WTC11 (cell line): ENCODE results near the gene NFS1. TPM values are rescaled to one million over a fixed set of nuclear protein-coding genes. Genes with fewer than 3 reads are reported as not detected.

Experiments
- ATAC-seq: fragments of 200-7000 bp; cut with Tn5 transposase; 2 replicates; pipeline ENCODE4 v1.10.0; 2021; ENCODE audit warnings: mild to moderate bottlenecking, moderate library complexity
- CTCF ChIA-PET: fragments of 300-600 bp; sonication (Branson Sonifier 250); formaldehyde crosslinking; loops from one replicate; lab custom pipeline; 2021; ENCODE audit warnings: antibody characterized with exemption; lab: Charles Lee
- POLR2A ChIA-PET: fragments of 350-600 bp; sonication (Branson Sonifier 250); formaldehyde crosslinking; loops from one replicate; lab custom pipeline; 2021; ENCODE audit warnings: antibody characterized with exemption; lab: Charles Lee
- DNase-seq: peaks from one replicate; pipeline ENCODE4 v3.0.0; 2021; ENCODE audit warnings: low spot score
- H3K27ac Mint-ChIP-seq: 2 replicates; pipeline ENCODE4 v1.8.0; 2021; ENCODE audit warnings: mixed read lengths
- H3K27me3 Mint-ChIP-seq: 2 replicates; pipeline ENCODE4 v1.8.0; 2021; ENCODE audit warnings: low read depth, mild to moderate bottlenecking, moderate library complexity, mixed read lengths
- H3K36me3 Mint-ChIP-seq: 2 replicates; pipeline ENCODE4 v1.8.0; 2021; ENCODE audit warnings: mixed read lengths
- H3K4me1 Mint-ChIP-seq: 2 replicates; pipeline ENCODE4 v1.8.0; 2022; ENCODE audit warnings: mixed read lengths
- H3K4me3 Mint-ChIP-seq: 2 replicates; pipeline ENCODE4 v1.8.0; 2021; ENCODE audit warnings: mild to moderate bottlenecking, moderate library complexity, mixed read lengths
- H3K9me3 Mint-ChIP-seq: 2 replicates; pipeline ENCODE4 v1.8.0; 2021; ENCODE audit warnings: mixed read lengths
- ERG ChIP-seq: fragments of 250-450 bp; sonication (Bioruptor Pico); IDR thresholded peaks from 2 replicates; pipeline ENCODE4 v1.8.0; 2021; ENCODE audit warnings: mild to moderate bottlenecking
- ESRRA ChIP-seq: sonication (generic); formaldehyde crosslinking; IDR thresholded peaks from 2 replicates; pipeline ENCODE4 v1.8.1; 2022; ENCODE audit warnings: mild to moderate bottlenecking, missing genetic modification reagents, borderline replicate concordance
- FOXK1 ChIP-seq: sonication (generic); formaldehyde crosslinking; IDR thresholded peaks from 2 replicates; pipeline ENCODE4 v1.8.0; 2022; ENCODE audit warnings: mild to moderate bottlenecking, moderate library complexity, missing genetic modification reagents
- GTF2I ChIP-seq: fragments of 250-450 bp; sonication (Bioruptor Pico); conservative IDR thresholded peaks from 2 replicates; pipeline ENCODE4 v1.4.0; 2021; ENCODE audit warnings: mild to moderate bottlenecking
- HMGA2 ChIP-seq: fragments of 250-450 bp; sonication (Bioruptor Pico); IDR thresholded peaks from 2 replicates; pipeline ENCODE4 v1.4.0; 2021; ENCODE audit warnings: mild to moderate bottlenecking, moderate library complexity
- NFATC4 ChIP-seq: fragments of 250-450 bp; sonication (Bioruptor Pico); IDR thresholded peaks from 2 replicates; pipeline ENCODE4 v1.9.0; 2021; ENCODE audit warnings: mild to moderate bottlenecking
- NFYB ChIP-seq: sonication (generic); formaldehyde crosslinking; conservative IDR thresholded peaks from 2 replicates; pipeline ENCODE4 v1.8.0; 2022; ENCODE audit warnings: low read depth, missing genetic modification reagents
- TP53 ChIP-seq: sonication (generic); formaldehyde crosslinking; IDR thresholded peaks from 2 replicates; pipeline ENCODE4 v1.8.1; 2023; ENCODE audit warnings: mild to moderate bottlenecking, missing genetic modification reagents
- ZNF219 ChIP-seq: sonication (generic); formaldehyde crosslinking; IDR thresholded peaks from 2 replicates; pipeline ENCODE4 v1.8.0; 2023; ENCODE audit warnings: missing genetic modification reagents, mild to moderate bottlenecking, borderline replicate concordance
- ZNF396 ChIP-seq: fragments of 250-450 bp; sonication (Bioruptor Pico); IDR thresholded peaks from 2 replicates; pipeline ENCODE4 v1.8.0; 2021; ENCODE audit warnings: mild to moderate bottlenecking, moderate library complexity, borderline replicate concordance
- ZNF532 ChIP-seq: fragments of 250-450 bp; sonication (Bioruptor Pico); IDR thresholded peaks from 2 replicates; pipeline ENCODE4 v1.9.0; 2021; ENCODE audit warnings: mild to moderate bottlenecking, borderline replicate concordance
- ZNF671 ChIP-seq: fragments of 250-450 bp; sonication (Bioruptor Pico); IDR thresholded peaks from 2 replicates; pipeline ENCODE4 v1.8.0; 2021; ENCODE audit warnings: mild to moderate bottlenecking
- total RNA-seq: library from RNA; stranded (reverse); gene quantifications from 3 replicates; pipeline ENCODE4 v1.2.3, GENCODE V29; 2021
- TF ChIP-seq, protein P1 (sequence below): sonication (generic); formaldehyde crosslinking; IDR thresholded peaks from 2 replicates; pipeline ENCODE4 v1.8.1; 2022; ENCODE audit warnings: low read depth, mild to moderate bottlenecking, moderate library complexity, missing genetic modification reagents, borderline replicate concordance
- TF ChIP-seq, protein P2 (sequence below): sonication (generic); formaldehyde crosslinking; IDR thresholded peaks from 2 replicates; pipeline ENCODE4 v1.8.1; 2023; ENCODE audit warnings: mild to moderate bottlenecking, moderate library complexity, missing genetic modification reagents
- TF ChIP-seq, protein P3 (sequence below): sonication (generic); formaldehyde crosslinking; IDR thresholded peaks from 2 replicates; pipeline ENCODE4 v1.8.1; 2022; ENCODE audit warnings: mild to moderate bottlenecking, moderate library complexity, missing genetic modification reagents
- TF ChIP-seq, protein P4 (sequence below): sonication (generic); formaldehyde crosslinking; IDR thresholded peaks from 2 replicates; pipeline ENCODE4 v1.8.1; 2022; ENCODE audit warnings: missing genetic modification reagents, borderline replicate concordance
- TF ChIP-seq, protein P5 (sequence below): sonication (generic); formaldehyde crosslinking; IDR thresholded peaks from 2 replicates; pipeline ENCODE4 v1.8.0; 2023; ENCODE audit warnings: missing genetic modification reagents, mild to moderate bottlenecking, borderline replicate concordance

The NFS1 gene
- total RNA-seq, 1 experiment from 2014 or later: 36.1 TPM

GRCh38 chr20:35654415-35654814 is 44.7 kb downstream of the NFS1 start:
- CTCF ChIA-PET: interaction anchor here (1.0 kb wide), 1 partner anchor 13 kb away, joined by 3 read pairs; no protein-coding TSS in a partner anchor
- no peak for ATAC-seq
- TF ChIP-seq HMGA2 (CRISPR knock-in tag): no peak
- TF ChIP-seq, protein P1, sequence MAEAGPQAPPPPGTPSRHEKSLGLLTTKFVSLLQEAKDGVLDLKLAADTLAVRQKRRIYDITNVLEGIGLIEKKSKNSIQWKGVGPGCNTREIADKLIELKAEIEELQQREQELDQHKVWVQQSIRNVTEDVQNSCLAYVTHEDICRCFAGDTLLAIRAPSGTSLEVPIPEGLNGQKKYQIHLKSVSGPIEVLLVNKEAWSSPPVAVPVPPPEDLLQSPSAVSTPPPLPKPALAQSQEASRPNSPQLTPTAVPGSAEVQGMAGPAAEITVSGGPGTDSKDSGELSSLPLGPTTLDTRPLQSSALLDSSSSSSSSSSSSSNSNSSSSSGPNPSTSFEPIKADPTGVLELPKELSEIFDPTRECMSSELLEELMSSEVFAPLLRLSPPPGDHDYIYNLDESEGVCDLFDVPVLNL (CRISPR knock-in tag): no peak
- no peak for TF ChIP-seq NFATC4
- no peak for TF ChIP-seq ERG (CRISPR knock-in tag)
- no peak for TF ChIP-seq ZNF671 (CRISPR knock-in tag)
- TF ChIP-seq, all 79 proteins: peak for 0
- Mint-ChIP-seq H3K27me3 (no peaks in the 10 kb centered on the region), H3K4me3 (no peak overlapping the region), H3K36me3 (peaks cover 13% of the 10 kb centered on the region), H3K27ac (no peak overlapping the region), H3K9me3 (no peaks in the 10 kb centered on the region), H3K4me1 (peaks cover 15% of the 10 kb centered on the region)
- no peak for DNase-seq
- POLR2A ChIA-PET: no interaction called here

GRCh38 chr20:35653893-35654292 is 45.3 kb downstream of the NFS1 start:
- no peak overlapping the region for H3K27ac Mint-ChIP-seq
- peaks cover 17% of the 10 kb centered on the region for H3K36me3 Mint-ChIP-seq
- TF ChIP-seq TP53 (CRISPR knock-in tag): no peak
- TF ChIP-seq GTF2I: no peak
- TF ChIP-seq, protein P2, sequence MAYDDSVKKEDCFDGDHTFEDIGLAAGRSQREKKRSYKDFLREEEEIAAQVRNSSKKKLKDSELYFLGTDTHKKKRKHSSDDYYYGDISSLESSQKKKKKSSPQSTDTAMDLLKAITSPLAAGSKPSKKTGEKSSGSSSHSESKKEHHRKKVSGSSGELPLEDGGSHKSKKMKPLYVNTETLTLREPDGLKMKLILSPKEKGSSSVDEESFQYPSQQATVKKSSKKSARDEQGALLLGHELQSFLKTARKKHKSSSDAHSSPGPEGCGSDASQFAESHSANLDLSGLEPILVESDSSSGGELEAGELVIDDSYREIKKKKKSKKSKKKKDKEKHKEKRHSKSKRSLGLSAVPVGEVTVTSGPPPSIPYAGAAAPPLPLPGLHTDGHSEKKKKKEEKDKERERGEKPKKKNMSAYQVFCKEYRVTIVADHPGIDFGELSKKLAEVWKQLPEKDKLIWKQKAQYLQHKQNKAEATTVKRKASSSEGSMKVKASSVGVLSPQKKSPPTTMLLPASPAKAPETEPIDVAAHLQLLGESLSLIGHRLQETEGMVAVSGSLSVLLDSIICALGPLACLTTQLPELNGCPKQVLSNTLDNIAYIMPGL (CRISPR knock-in tag): no peak
- TF ChIP-seq, protein P3, sequence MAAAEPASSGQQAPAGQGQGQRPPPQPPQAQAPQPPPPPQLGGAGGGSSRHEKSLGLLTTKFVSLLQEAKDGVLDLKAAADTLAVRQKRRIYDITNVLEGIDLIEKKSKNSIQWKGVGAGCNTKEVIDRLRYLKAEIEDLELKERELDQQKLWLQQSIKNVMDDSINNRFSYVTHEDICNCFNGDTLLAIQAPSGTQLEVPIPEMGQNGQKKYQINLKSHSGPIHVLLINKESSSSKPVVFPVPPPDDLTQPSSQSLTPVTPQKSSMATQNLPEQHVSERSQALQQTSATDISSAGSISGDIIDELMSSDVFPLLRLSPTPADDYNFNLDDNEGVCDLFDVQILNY (CRISPR knock-in tag): no peak
- no peak for TF ChIP-seq NFYB (CRISPR knock-in tag)
- TF ChIP-seq ZNF396: no peak
- no peak for TF ChIP-seq ZNF219 (CRISPR knock-in tag)
- TF ChIP-seq, protein P4, sequence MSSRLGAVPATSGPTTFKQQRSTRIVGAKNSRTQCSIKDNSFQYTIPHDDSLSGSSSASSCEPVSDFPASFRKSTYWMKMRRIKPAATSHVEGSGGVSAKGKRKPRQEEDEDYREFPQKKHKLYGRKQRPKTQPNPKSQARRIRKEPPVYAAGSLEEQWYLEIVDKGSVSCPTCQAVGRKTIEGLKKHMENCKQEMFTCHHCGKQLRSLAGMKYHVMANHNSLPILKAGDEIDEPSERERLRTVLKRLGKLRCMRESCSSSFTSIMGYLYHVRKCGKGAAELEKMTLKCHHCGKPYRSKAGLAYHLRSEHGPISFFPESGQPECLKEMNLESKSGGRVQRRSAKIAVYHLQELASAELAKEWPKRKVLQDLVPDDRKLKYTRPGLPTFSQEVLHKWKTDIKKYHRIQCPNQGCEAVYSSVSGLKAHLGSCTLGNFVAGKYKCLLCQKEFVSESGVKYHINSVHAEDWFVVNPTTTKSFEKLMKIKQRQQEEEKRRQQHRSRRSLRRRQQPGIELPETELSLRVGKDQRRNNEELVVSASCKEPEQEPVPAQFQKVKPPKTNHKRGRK: no peak
- TF ChIP-seq ESRRA (CRISPR knock-in tag): no peak
- no peak for TF ChIP-seq ZNF532
- TF ChIP-seq FOXK1 (CRISPR knock-in tag): no peak
- TF ChIP-seq, protein P5, sequence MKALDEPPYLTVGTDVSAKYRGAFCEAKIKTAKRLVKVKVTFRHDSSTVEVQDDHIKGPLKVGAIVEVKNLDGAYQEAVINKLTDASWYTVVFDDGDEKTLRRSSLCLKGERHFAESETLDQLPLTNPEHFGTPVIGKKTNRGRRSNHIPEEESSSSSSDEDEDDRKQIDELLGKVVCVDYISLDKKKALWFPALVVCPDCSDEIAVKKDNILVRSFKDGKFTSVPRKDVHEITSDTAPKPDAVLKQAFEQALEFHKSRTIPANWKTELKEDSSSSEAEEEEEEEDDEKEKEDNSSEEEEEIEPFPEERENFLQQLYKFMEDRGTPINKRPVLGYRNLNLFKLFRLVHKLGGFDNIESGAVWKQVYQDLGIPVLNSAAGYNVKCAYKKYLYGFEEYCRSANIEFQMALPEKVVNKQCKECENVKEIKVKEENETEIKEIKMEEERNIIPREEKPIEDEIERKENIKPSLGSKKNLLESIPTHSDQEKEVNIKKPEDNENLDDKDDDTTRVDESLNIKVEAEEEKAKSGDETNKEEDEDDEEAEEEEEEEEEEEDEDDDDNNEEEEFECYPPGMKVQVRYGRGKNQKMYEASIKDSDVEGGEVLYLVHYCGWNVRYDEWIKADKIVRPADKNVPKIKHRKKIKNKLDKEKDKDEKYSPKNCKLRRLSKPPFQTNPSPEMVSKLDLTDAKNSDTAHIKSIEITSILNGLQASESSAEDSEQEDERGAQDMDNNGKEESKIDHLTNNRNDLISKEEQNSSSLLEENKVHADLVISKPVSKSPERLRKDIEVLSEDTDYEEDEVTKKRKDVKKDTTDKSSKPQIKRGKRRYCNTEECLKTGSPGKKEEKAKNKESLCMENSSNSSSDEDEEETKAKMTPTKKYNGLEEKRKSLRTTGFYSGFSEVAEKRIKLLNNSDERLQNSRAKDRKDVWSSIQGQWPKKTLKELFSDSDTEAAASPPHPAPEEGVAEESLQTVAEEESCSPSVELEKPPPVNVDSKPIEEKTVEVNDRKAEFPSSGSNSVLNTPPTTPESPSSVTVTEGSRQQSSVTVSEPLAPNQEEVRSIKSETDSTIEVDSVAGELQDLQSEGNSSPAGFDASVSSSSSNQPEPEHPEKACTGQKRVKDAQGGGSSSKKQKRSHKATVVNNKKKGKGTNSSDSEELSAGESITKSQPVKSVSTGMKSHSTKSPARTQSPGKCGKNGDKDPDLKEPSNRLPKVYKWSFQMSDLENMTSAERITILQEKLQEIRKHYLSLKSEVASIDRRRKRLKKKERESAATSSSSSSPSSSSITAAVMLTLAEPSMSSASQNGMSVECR (CRISPR knock-in tag): no peak
- no peaks in the 10 kb centered on the region for H3K27me3 Mint-ChIP-seq
- ATAC-seq (no peak), DNase-seq (no peak)
- H3K9me3 Mint-ChIP-seq: no peaks in the 10 kb centered on the region
- peaks cover 11% of the 10 kb centered on the region for H3K4me1 Mint-ChIP-seq
- ChIA-PET CTCF (no interaction called here), POLR2A (no interaction called here)
- H3K4me3 Mint-ChIP-seq: no peak overlapping the region
